SIG-M5 (cell line): ENCODE measurements around the gene ZNF462.

Experiments used
- DNase-seq: peaks from one replicate; lab custom pipeline; 2025; lab: John Stamatoyannopoulos, UW

Gene ZNF462

DNA sequence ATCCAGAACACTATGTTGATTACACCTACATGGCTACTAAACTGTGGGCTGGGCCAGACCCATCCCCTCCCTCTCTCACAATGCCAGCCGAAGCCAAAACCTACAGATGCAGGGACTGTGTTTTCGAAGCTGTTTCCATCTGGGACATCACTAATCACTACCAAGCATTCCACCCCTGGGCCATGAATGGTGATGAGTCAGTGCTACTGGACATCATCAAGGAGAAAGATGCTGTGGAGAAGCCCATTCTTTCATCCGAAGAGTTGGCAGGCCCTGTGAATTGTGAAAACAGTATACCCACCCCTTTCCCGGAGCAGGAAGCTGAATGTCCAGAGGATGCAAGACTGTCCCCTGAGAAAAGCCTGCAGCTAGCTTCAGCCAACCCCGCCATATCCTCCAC is 65.0 kb downstream of the ZNF462 start:
- DNase-seq, result no peak

DNA sequence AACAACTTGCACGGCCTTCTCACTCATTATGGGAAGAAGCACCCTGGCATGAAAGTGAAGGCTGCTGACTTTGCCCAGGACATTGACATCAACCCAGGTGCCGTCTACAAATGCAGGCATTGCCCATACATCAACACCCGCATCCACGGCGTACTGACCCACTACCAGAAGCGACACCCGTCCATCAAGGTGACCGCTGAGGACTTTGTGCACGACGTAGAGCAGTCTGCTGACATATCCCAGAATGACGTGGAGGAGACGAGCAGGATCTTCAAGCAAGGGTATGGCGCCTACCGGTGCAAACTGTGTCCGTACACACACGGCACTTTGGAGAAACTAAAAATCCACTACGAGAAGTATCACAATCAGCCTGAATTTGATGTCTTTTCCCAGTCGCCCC is 65.4 kb downstream of the ZNF462 start:
- no peak for DNase-seq

DNA sequence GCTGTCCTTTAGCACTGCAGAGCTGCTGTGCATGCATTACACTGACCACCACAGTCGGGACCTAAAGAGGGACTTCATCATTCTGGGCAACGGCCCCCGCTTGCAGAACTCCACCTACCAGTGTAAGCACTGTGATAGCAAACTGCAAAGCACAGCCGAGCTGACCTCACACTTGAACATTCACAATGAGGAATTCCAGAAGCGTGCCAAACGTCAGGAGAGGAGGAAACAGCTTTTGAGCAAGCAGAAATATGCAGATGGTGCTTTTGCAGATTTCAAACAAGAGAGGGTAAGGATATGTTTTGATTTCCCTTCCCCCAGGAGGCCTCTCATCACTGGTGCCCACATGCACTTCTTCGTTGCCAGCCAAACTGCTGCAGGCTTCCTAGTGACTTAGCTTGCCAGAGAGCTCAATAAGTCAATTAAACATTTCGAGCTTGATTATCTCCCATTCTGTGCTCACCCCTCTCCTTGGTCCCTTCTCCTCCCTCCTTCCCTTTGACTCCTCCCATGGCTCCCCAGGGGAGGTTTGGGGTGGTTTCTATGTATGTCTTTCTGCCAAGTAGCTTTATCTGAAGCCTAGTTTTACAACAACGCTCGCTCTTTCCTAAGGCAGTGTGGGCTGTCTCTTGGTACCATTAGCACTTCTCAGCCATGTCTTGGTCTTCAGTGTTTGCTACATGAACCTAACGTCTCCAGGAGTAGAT is 66.7 kb downstream of the ZNF462 start:
- DNase-seq, result no peak

DNA sequence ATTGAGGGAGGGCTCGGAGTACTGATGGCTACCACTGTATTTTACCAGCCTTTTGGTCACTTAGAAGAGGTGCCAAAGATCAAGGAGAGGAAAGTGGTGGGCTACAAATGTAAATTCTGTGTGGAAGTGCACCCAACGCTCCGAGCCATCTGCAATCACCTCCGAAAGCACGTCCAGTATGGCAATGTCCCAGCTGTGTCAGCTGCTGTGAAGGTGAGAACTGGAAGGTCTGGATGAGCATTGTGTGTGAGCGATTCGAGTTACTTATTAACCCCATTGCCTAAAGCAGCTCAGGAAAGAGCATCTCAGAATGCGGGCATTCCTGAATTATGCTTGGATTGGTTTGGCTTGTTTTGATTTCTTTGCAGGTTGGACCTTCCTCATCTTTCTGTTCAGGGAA is 67.5 kb downstream of the ZNF462 start:
- no peak for DNase-seq

DNA sequence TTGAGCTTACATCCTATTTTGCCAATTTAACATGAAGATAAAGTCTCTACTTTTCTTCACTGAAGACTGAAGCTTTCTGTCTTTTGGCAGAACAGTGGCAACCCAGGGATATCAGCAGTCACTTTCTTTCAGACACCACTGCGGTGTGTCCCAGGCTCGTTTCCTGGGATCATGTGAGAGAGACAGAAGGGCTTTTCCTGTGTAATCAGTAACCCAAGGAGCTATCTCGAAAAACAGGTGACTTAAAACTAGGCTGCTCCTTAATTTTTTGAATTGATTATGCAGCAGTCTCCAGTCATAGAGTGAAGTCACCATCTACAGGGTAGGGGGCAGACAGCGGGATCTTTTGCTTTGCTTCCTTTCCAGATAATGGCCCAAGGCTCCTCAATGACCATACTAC is 68.5 kb downstream of the ZNF462 start:
- DNase-seq, result no peak

DNA sequence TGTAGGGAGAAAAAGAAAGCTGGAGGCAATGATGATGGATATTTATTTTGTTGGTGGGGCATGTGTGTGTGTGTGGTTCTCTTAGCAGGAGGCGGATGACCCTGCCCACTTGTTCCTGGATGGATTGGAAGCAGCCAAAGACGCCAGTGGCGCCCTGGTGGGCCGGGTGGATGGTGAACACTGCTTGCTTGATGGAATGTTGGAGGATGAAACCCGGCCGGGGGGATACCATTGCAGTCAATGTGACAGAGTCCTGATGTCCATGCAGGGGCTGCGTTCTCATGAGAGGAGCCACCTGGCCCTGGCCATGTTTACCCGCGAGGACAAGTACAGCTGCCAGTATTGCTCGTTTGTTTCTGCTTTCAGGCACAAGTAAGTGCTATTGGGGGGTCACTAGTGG is 69.2 kb downstream of the ZNF462 start:
- DNase-seq, result no peak

DNA sequence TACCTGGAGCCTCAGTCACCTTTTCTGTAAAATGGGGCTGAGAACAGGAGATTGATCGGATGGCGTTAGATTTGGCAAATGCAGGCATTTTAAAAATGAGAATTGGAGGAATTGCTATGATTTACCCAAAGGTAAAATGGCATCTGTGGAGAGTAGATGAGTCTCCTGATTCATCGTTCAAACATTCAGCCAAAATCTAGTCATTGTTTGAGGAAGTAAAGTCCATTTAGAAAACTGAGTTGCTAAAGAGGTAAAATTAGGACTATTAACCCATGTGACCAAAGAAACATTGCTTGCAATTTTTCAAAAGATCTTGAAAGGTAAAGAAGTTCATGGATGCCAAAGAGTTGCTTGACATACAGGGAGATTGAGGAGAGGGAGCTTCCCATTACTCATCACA is 69.7 kb downstream of the ZNF462 start:
- DNase-seq, result no peak

DNA sequence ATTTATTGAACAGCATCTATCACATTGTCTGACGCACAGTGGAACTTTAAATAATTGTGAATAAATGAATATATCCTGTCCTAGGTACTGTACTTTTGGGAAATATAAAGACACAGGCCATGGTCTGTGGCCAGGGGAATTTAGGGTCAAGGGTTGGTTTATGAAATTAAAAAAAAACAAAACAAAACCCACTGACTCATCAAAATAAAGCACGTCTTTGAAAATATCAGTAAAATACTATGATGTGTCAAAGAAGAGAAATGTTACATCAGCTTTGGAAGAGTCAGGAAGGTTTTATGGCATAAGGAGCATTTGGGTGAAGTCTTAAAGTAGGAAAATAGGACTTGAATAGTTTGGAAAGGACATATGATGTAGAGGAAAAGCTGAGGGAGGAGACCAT is 70.5 kb downstream of the ZNF462 start:
- no peak for DNase-seq

DNA sequence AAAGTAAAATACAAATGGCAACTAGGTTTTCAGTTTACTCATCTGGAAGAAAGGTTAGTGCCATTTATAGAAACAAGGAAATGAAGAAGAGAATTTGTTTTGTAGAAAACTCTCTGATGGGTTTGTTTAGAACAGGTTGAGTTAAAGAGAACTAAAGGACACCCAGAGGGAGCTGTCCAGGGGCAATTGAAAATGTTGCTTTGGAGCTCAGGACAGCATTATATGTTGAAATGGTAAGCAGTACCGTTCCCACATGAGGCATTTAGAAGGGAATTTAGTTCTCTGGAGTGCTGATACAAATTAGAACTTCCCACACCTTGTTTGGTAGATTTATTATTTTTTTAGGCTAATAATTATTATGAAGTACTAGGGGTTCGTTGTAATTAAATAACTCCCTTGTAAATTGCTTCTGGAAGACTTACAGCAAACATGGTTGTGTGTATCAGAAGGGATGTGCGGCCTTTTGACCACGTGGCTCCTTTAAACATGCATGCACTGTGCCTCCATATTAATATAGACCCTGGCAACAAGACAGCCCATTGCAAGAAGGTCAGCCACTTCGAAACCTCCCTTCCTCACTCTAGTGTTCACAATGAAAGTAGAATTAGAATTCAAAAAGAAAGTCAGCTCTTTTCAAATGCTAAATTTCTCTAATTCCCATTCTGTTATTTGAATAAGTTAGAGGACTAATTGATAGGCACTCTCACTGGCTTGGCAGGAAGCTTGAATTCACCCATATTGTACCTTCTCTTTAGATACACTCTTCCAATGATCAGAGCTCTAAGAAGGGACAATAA is 71.7 kb downstream of the ZNF462 start:
- DNase-seq, result no peak

DNA sequence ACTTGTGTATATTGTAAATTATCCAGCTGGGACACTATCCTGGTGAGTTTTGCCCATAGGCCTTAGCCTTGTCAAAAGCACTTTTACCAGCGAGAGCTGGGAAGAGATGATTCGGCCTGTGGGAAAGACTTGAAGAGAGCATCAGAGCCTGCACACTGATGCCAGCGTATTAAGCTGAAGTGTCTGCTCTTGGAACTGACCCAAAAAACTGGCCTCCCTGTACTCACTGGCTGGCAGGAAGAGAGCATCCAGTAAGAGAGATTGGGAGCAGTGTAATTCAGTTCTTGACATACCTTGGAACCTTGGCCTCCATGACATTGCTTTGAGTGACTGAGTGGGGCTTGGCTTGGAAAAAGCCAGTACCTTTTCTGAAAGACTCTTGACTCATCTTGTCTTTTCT is 73.7 kb downstream of the ZNF462 start:
- no peak for DNase-seq

DNA sequence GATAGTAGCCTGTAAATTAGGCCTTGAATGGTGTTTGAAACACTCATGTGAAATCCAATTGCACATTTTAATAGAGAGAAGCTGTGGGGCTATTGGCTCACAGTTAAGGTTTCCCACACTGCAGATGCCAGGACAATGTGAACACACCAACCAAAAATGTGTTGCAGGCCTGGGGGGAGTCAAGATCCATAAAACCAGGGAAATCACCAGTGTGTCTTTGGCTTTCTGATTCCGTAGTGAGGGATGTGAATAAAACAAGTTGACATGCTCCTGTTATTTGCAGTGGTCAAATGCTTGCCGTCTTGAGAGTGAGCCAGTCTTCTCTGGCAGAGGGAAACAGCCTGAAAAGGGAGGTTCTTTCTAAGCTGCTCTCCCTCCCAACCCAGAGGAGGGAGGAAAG is 79.0 kb downstream of the ZNF462 start:
- no peak for DNase-seq

DNA sequence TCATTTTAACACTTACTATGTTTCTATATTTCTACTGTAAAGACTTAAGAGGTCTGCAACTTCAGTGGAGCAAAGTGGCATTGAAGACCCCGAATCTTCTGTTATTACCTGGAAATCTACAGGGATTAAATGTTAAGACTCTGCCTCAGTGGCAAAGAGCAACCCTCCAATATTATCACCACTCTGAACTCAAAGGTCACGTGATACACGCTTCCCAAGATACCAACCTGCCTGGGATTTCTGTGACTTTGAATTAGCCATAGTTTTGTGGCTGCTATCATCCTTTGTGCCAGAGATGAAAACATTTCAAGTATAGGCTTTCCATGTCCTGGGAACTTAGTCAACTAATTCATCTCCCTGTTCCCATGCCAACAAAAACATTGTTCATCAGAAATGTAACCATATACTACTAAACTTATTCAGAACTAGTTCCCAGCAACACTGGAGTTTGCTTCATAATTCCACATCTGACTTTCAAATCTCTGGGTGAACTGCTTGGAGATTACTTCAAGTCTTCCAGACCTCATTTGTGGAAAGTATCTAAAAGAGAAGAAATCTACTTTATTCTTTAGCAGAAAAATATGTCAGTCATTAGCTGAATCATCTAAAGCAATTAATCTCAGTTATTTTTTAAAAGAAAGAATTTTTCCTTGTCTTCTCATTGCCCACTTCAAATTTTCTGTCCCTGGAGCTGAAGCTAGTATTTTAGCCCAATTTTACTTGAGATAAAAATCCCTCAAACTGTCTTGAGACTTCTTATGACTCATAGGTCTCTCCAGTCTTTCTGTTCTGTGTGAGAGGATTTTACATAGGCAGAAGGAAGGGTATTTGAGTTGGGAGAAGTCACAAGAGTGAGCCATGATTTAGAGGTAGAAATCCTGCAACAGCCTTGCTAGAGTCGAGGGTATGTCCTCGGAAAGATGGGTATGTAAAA is 83.0 kb downstream of the ZNF462 start:
- DNase-seq, result no peak

DNA sequence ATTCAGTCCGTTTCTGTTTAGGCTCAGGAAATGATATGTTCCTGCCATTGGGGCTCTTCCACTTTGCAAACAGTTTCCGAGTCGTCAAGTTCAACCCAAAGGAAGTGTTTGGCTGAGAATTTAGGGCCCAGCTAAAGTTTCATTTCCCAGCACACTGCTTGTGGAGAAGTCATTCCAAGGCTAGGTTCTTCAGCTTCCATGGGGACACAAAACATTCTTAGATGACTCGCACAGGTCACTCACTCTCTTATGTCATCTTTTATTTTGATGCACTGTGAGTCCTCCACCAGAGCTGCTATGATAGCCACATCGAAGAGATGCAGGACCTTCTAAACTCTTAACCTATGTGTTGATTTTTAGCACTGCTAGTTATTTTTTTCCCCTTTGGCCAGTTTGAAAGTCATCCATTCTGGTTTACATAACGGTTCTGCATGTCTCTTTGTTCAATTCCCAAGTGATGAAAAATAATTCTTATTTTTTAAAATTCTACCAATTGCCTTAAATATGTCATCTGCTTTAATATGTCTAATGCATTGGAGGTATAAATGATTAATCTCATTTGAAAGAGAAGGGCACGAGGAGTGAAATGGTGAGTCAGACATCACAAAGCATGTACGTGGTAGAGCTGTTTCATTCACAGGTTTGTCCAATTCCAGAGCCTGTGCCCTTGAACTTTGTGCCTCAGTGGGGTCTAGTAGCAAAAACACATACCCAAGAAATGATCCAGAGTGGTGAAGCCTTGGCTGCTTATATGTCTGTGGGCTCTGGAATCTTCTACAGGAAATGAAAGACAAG is 84.3 kb downstream of the ZNF462 start:
- no peak for DNase-seq

DNA sequence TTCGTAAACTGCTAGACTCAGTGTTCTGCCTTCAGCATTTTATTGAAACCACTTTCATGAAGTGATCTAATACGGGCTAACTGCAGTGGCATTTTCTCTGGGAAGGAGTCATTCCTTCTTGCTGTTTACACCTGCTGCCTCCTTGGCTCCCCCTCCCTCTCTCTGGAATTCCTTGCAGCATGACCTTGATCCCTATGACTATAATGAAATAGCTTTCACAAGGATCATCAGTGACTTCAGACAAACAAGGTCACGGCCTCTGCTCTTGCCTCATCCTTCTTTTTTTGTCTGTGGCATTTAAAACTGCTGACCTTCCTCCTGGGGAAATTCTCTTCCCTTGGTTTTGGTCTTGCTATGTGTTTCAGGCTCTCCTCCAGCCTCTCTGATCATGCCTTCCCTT is 90.2 kb downstream of the ZNF462 start:
- DNase-seq, result no peak

DNA sequence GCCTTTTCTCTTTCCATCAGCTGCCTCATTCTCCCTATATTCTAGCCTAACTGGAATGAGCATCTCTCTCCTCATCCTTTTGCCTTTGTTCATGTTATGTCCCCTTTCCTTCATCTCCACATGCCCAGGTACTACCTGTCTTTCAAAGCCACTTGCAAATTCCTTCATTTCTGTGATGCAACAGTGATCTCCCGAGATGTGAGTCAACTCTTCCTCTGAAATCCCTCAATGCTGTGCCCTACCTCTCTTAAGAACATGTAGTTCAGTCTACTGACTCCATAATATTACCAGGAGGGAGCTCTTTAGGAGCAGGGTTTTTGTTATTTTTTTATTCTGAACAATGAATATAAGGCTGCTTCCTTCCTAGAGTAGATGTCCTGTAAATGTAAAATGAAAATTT is 91.6 kb downstream of the ZNF462 start:
- DNase-seq, result no peak

DNA sequence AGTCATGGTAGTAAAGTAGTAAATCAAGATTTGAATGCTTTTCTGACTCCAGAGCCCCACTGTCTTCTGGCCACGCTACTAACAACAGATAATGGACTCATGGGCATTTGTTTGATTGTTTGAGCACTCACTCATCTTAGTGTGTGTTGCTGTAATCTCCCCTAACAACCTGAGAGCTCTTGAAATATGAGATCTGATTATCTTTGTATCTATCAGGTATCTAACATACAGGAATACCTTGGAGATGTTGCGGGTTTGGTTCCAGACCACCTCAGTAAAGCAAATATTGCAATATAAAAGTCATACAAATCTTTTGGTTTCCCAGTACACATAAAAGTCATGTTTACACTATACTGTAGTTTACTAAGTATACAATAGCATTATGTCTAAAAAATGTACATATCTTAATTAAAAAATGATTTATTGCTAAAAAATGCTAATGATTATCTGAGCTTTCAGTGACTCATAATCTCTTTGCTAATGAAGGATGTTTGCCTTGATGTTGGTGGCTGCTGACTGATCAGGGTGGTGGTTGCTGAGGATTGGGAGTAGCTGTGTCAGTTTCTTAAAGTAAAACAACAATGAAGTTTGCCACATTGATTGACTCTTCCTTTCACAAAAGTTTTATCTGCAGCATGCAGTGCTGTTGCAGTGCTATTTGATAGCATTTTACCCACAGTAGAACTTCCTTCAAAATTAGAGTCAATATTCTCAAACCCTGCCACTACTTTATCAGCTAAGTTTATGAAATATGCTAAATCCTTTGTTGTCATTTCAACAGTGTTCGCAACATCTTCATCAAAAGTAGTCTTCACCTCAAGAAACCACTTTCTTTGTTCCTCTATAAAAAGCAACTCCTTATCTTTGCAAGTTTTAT is 92.2 kb downstream of the ZNF462 start:
- no peak for DNase-seq

DNA sequence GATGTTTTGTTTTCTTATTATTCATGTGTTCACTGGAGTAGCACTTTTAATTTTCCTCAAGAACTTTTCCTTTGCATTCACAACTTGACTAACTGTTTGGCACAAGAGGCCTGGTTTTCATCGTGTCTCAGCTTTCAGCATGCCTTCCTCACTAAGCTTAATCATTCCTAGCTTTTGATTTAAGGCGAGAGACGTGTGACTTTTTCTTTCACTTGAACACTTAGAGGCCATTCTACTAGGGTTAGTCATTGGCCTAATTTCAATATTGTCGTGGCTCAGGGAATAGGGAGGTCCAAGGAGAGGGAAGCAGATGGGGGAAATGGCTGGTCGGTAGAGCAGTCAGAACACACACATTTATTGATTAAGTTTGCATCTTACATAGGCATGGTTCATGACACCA is 94.0 kb downstream of the ZNF462 start:
- no peak for DNase-seq

DNA sequence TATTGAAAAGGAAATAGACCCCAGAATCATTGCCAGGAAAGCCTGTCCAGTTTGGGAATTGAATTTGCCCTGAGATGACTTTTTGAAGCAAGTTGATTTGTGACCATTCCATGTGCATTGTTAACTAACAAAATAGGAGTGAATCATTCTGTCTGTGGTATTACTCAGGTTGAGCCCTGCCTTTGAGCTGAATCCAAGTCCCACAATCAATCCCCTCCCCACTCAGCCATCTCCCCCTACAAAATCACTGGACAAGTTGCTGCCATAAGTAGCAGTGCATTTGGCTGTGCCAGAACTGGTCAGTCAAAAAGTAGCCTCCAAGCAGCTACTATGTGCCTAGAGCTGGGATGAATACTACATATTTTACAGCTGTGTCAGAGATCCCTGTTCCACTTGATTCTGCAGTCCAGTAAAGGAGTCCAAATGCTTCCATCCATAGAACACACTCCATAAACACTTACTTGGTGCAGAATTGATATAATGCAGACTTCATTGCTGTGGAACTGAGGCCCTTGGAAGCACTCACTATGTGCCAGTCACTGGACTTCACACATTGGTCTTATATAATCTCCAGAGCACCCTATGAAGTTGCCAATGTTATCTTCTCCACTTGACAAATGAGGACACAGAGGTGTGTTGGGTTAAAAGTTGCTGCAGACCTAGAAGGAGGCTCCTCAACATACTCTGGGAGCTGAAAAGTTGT is 96.1 kb downstream of the ZNF462 start:
- no peak for DNase-seq

DNA sequence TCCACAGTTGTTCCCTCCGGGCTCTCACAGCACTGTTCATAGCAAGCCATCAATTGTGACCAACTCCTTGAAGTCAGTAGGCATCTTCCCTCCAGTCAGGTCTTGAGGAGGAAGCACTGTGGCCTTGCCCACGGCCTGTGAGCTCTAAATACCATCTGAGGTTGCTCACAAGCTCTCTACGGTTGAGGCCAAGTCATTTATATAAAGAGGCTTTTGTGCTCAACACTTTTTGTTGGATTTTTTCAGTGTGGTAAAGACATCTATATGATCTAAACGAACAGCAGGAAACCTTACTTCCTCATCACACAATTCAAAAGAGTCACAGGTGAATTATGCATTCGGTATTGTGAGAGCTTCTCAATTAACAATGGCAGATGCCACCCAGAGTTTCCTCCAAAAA is 97.3 kb downstream of the ZNF462 start:
- DNase-seq, result no peak

DNA sequence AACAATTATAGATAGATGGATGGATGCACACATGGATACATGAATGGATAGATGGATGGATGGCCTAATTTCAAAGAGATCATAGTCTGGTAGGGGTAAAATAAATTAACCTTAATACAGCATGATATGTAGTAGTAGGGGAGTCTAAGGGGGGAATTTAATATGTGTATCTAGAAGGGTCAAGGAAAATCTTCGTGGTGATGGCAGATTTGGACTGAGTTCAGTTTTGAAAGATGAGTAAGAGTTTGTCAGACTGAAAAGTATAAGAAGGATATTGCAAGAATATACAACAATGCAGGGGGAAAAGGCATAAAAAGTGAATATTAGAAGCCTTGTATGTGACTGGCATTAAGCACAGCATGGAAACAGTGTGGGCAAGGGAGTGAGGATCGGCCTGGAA is 98.7 kb downstream of the ZNF462 start:
- no peak for DNase-seq
